HepG2 (cell line): Measurements from ENCODE around the gene NTF3. TPM values are rescaled to one million over a fixed set of nuclear protein-coding genes. Genes with fewer than 3 reads are reported as not detected.

ENCODE experiments used
- ATAC-seq: fragments of 200-7000 bp; cut with Tn5 transposase; 3 replicates; pipeline ENCODE4 v1.9.1; 2020; ENCODE audit warnings: mild to moderate bottlenecking, moderate library complexity
- BruUV-seq: library from RNA; stranded (reverse); fragments of 400-500 nt; replicated peaks from 2 replicates; lab custom pipeline; 2021; lab: Mats Ljungman, UMichigan
- CTCF ChIA-PET: fragments of 300-600 bp; formaldehyde crosslinking; extraction: SDS; loops from one replicate; lab custom pipeline; 2021; ENCODE audit warnings: low total read pairs, inconsistent platforms, low intra/inter-chr PET ratio; lab: Yijun Ruan, JAX
- POLR2A ChIA-PET: fragments of 350-600 bp; sonication (Branson Sonifier 250); formaldehyde crosslinking; loops from one replicate; lab custom pipeline; 2020; ENCODE audit warnings: antibody characterized with exemption, inconsistent platforms; lab: Yijun Ruan, JAX
- DNase-seq: peaks from one replicate; pipeline ENCODE4 v3.0.0-alpha.2; 2015; ENCODE audit warnings: low spot score
- FAIRE-seq: peaks from 3 replicates; lab custom pipeline; 2011; peaks lifted over from hg19 to GRCh38; lab: Jason Lieb, UNC
- H2AFZ ChIP-seq: one replicate; pipeline ENCODE4 v1.6.1; 2011; ENCODE audit warnings: low read length, inconsistent platforms
- H3K27ac ChIP-seq: fragments of 300-600 bp; 3 replicates; pipeline ENCODE4 v1.8.0; 2011; ENCODE audit warnings: mixed run types, mild to moderate bottlenecking, mixed read lengths, low read length, inconsistent platforms; ENCODE audit not compliant: insufficient read depth; ENCODE audit errors: extremely low read length
- H3K27me3 ChIP-seq, 2 experiments: fragments of 200-600 bp in 1 of 2; 2 replicates in 1 of 2; 3 replicates in 1 of 2; pipeline versions ENCODE4 v1.6.0 to v1.8.0; 2011; ENCODE audit warnings: low read length in 2 of 2, mild to moderate bottlenecking in 2 of 2, moderate library complexity in 2 of 2, inconsistent platforms in 1 of 2; ENCODE audit not compliant: insufficient read depth in 2 of 2, control insufficient read depth in 1 of 2
- H3K36me3 ChIP-seq, 2 experiments: fragments of 200-600 bp in 1 of 2; replicated peaks in 1 of 2; 2 replicates in 1 of 2; 3 replicates in 1 of 2; pipeline versions ENCODE4 v1.5.1 to v1.8.0; 2011; ENCODE audit warnings: low read length in 2 of 2, inconsistent platforms in 1 of 2; ENCODE audit not compliant: insufficient read depth in 2 of 2, control insufficient read depth in 1 of 2
- H3K4me1 ChIP-seq: 2 replicates; pipeline ENCODE4 v1.5.1; 2012; ENCODE audit warnings: low read length, inconsistent platforms; ENCODE audit not compliant: insufficient read depth
- H3K4me2 ChIP-seq: 2 replicates; pipeline ENCODE4 v1.6.0; 2011; ENCODE audit warnings: low read depth, low read length, inconsistent platforms
- H3K4me3 ChIP-seq, 3 experiments: fragments of 200-600 bp in 1 of 3; sonication (generic), shearing (Covaris generic) in 1 of 3; replicated peaks in 1 of 3; 2 replicates each; pipeline ENCODE4 v1.5.1; 2011 to 2016; ENCODE audit warnings: low read length in 3 of 3, inconsistent platforms in 2 of 3, low read depth in 2 of 3, mild to moderate bottlenecking in 2 of 3, control low read depth in 1 of 3, mixed read lengths in 1 of 3; ENCODE audit not compliant: insufficient read depth in 1 of 3
- H3K79me2 ChIP-seq: one replicate; pipeline ENCODE4 v1.6.1; 2011; ENCODE audit warnings: low read length, inconsistent platforms; ENCODE audit not compliant: insufficient read depth
- H3K9ac ChIP-seq: 2 replicates; pipeline ENCODE4 v1.6.0; 2011; ENCODE audit warnings: mild to moderate bottlenecking, low read depth, low read length, inconsistent platforms; ENCODE audit not compliant: insufficient read depth
- H3K9me3 ChIP-seq: 2 replicates; pipeline ENCODE4 v1.5.1; 2012; ENCODE audit warnings: mild to moderate bottlenecking, low read length
- H4K20me1 ChIP-seq: 2 replicates; pipeline ENCODE4 v1.6.0; 2011; ENCODE audit warnings: inconsistent platforms, mild to moderate bottlenecking, low read length, moderate library complexity; ENCODE audit not compliant: insufficient read depth
- CREM ChIP-seq, 2 experiments: sonication (generic) in 1 of 2; formaldehyde crosslinking in 1 of 2; IDR thresholded peaks; 2 replicates each; pipeline versions ENCODE4 v1.4.0 to v1.6.1; 2016 to 2020; ENCODE audit warnings: antibody characterized with exemption in 1 of 2, mild to moderate bottlenecking in 1 of 2, missing genetic modification reagents in 1 of 2
- FLYWCH1 ChIP-seq: sonication (generic); formaldehyde crosslinking; IDR thresholded peaks from 2 replicates; pipeline ENCODE4 v1.8.1; 2023; ENCODE audit warnings: mild to moderate bottlenecking, missing genetic modification reagents
- GTF2F1 ChIP-seq: fragments of 150-350 bp; IDR thresholded peaks from 2 replicates; pipeline ENCODE4 v1.6.1; 2014; ENCODE audit warnings: low read length
- JUNB ChIP-seq: sonication (generic); formaldehyde crosslinking; IDR thresholded peaks from 2 replicates; pipeline ENCODE4 v1.8.0; 2022; ENCODE audit warnings: missing genetic modification reagents, mild to moderate bottlenecking, borderline replicate concordance
- RFXAP ChIP-seq: sonication (generic); formaldehyde crosslinking; IDR thresholded peaks from 2 replicates; pipeline ENCODE4 v1.4.0; 2020; ENCODE audit warnings: missing genetic modification reagents, borderline replicate concordance
- ZNF414 ChIP-seq: sonication (generic); formaldehyde crosslinking; IDR thresholded peaks from 2 replicates; pipeline ENCODE4 v1.5.0; 2020; ENCODE audit warnings: missing genetic modification reagents
- ZNF546 ChIP-seq: sonication (generic); formaldehyde crosslinking; conservative IDR thresholded peaks from 2 replicates; pipeline ENCODE4 v1.8.1; 2023; ENCODE audit warnings: mild to moderate bottlenecking, missing genetic modification reagents
- ZNF616 ChIP-seq: sonication (generic); formaldehyde crosslinking; IDR thresholded peaks from 2 replicates; pipeline ENCODE4 v1.5.0; 2020; ENCODE audit warnings: low read depth, mild to moderate bottlenecking, missing genetic modification reagents
- ZNF646 ChIP-seq: sonication (generic); formaldehyde crosslinking; IDR thresholded peaks from 2 replicates; pipeline ENCODE4 v1.9.0; 2021; ENCODE audit warnings: mild to moderate bottlenecking, missing genetic modification reagents
- ZNF724P ChIP-seq: sonication (generic); formaldehyde crosslinking; IDR thresholded peaks from 2 replicates; pipeline ENCODE4 v1.8.0; 2022; ENCODE audit warnings: missing genetic modification reagents, borderline replicate concordance
- WGBS: methylation state at CpG from one replicate; pipeline ENCODE4 v1.1.6; 2017; ENCODE audit warnings: low lambda C conversion rate; 5-methylcytosine and 5-hydroxymethylcytosine counted together
- in situ Hi-C: cut with HindIII; loops from 2 replicates; pipeline ENCODE4 v1.10.0; 2017; ENCODE audit warnings: low pct_unique_long_range_greater_than_20kb; ENCODE audit not compliant: extremely low pct_ligation_motif_present
- intact Hi-C: fragments of 100-400 bp; cut with micrococcal nuclease; formaldehyde crosslinking; loops from one replicate; pipeline ENCODE4 v1.10.0; 2022; ENCODE audit not compliant: unreplicated experiment
- polyA plus RNA-seq, 8 experiments: library from polyadenylated mRNA; depleted of rRNA in 3 of 8; stranded (reverse) in 7 of 8; unstranded in 1 of 8; fragments of >200 nt; fragmentation: Illumina TruSeq in 4 of 8; extraction: Trizol in 4 of 8; gene quantifications; 2 replicates each; pipeline versions ENCODE4 v1.2.1 to v1.2.3, GENCODE V29; 2011 to 2016; ENCODE audit warnings: low read depth in 4 of 8, missing spikeins in 1 of 8, mixed read lengths in 1 of 8; ENCODE audit not compliant: insufficient read depth in 1 of 8
- total RNA-seq, 5 experiments: library from RNA; depleted of rRNA; stranded (reverse); fragments of >200 nt; fragmentation: Illumina TruSeq; extraction: Trizol; gene quantifications; 2 replicates each; pipeline ENCODE4 v1.2.3, GENCODE V29; 2016; ENCODE audit warnings: low read depth in 1 of 5

Gene NTF3
- total and polyA plus RNA-seq, 2 of the 13 experiments (the other 11 are each of a cell fraction or from before 2014, with no cell fraction given): not detected

DNA sequence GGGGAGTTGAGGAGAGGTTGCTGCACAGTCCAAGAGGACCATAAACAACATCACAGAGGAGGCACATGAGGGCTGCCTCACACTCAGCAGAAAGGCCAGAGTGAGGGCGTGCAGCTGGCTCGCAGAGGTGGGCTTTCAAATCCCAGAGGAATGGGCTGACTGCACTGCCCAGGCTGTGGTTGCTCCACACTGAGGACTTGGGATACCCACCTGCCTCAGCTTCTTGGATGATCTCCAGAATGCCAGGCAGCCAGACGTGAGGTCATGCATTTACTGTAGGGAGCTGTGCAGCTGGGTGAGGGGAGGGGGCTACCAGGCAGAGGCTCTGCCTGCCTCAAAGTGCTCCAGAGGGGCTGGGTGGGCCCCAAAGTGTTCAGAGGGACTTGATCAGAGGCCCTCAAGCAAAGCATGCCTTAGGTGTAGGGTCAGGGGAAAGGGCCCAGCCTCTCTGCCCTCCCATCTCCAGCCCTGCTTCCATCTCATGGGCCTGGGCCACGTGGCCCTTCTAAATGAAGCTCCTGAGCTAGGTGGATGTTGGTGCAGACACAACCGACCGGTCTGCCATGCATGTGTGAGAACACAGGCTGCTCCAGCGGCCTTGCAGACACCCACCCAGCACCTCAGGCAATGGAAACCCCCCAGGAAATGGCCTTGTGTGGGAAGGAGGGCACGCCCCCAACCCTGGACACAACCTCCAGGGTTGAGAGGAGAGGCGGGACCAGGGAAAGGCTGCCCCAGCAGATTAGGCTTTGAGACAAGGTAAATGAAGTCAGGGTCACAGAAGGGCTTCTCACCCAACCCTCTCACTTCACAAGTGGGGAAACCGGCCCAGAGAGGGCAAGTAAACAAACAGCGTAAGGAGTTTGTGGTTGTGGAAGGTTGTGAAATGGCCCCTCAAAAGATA is 90.8 kb downstream of the NTF3 start:
- Histone ChIP-seq H3K9me3 (no peaks in the 10 kb centered on the region), H3K4me2 (no peak overlapping the region), H4K20me1 (no peaks in the 10 kb centered on the region), H2AFZ (no peak overlapping the region), H3K4me3 (no peak overlapping the region), H3K36me3 (no peaks in the 10 kb centered on the region), H3K4me1 (no peaks in the 10 kb centered on the region), H3K9ac (no peak overlapping the region), H3K27me3 (0 out of 5 replicates have a peak, but pooled peaks cover 0 to 3% of the 10 kb centered on the region in 2 experiments), H3K27ac (no peak overlapping the region), H3K79me2 (no peaks in the 10 kb centered on the region)
- POLR2A ChIA-PET: no interaction called here
- CTCF ChIA-PET: no interaction called here
- 34% methylated on average over 7 of the region's 11 CpGs for WGBS
- intact Hi-C loops: loop anchor here (5.0 kb wide), 1 partner anchor 1745 kb away; no protein-coding TSS in a partner anchor
- no TSS peak for BruUV-seq
- DNase-seq (no peak), FAIRE-seq (no peak), ATAC-seq (no peak)
- in situ Hi-C loops: no loop called here
- TF ChIP-seq ZNF724P (CRISPR knock-in tag): no peak
- no peak for TF ChIP-seq ZNF646 (CRISPR knock-in tag)
- TF ChIP-seq ZNF616: no peak
- no peak for TF ChIP-seq ZNF414 (CRISPR knock-in tag)
- no peak for TF ChIP-seq ZNF546 (CRISPR knock-in tag)
- no peak for TF ChIP-seq JUNB (CRISPR knock-in tag)
- TF ChIP-seq FLYWCH1 (CRISPR knock-in tag): no peak
- TF ChIP-seq GTF2F1: no peak
- no peak for TF ChIP-seq RFXAP (CRISPR knock-in tag)
- no peak for TF ChIP-seq CREM (IDR thresholded peaks at IDR 0.05)
- TF ChIP-seq CREM (CRISPR knock-in tag; IDR thresholded peaks at IDR 0.05): no peak
